ENCODE results near the gene ERG. TPM values are rescaled to one million over a fixed set of nuclear protein-coding genes. Genes with fewer than 3 reads are reported as not detected.

Gene ERG
- total and polyA plus RNA-seq, 9 of the 15 experiments (the other 6 are each of a cell fraction or from before 2014, with no cell fraction given): 0.06 TPM; not detected in 8

GRCh38 chr21:38476385-38476784 lies 21.9 kb downstream of the ERG start (continued):
- TF ChIP-seq, protein P1, sequence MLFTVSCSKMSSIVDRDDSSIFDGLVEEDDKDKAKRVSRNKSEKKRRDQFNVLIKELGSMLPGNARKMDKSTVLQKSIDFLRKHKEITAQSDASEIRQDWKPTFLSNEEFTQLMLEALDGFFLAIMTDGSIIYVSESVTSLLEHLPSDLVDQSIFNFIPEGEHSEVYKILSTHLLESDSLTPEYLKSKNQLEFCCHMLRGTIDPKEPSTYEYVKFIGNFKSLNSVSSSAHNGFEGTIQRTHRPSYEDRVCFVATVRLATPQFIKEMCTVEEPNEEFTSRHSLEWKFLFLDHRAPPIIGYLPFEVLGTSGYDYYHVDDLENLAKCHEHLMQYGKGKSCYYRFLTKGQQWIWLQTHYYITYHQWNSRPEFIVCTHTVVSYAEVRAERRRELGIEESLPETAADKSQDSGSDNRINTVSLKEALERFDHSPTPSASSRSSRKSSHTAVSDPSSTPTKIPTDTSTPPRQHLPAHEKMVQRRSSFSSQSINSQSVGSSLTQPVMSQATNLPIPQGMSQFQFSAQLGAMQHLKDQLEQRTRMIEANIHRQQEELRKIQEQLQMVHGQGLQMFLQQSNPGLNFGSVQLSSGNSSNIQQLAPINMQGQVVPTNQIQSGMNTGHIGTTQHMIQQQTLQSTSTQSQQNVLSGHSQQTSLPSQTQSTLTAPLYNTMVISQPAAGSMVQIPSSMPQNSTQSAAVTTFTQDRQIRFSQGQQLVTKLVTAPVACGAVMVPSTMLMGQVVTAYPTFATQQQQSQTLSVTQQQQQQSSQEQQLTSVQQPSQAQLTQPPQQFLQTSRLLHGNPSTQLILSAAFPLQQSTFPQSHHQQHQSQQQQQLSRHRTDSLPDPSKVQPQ (CRISPR knock-in tag; IDR thresholded peaks at IDR 0.05; ENCODE audit: borderline replicate concordance): no peak
- TF ChIP-seq WHSC1 (IDR thresholded peaks at IDR 0.05; ENCODE audit: low read length) (no peak), CC2D1A (IDR thresholded peaks at IDR 0.05) (peak; percentile 83), MCM7 (IDR thresholded peaks at IDR 0.05) (no peak), ZNF583 (CRISPR knock-in tag; IDR thresholded peaks at IDR 0.05) (no peak), RAD51 (IDR thresholded peaks at IDR 0.05; ENCODE audit: borderline replicate concordance, low read depth) (no peak), RCOR1 (IDR thresholded peaks at IDR 0.05; ENCODE audit: borderline replicate concordance in 1 of 2, low read depth in 2 of 2, low read length in 2 of 2) (peak; percentile 72 to 99), CBX2 (IDR thresholded peaks at IDR 0.05; ENCODE audit: insufficient read depth, low read length, poor library complexity, severe bottlenecking) (no peak), XRCC5 (IDR thresholded peaks at IDR 0.05; ENCODE audit: low read depth, low read length) (no peak), ZNF354B (CRISPR knock-in tag; IDR thresholded peaks at IDR 0.05) (no peak), SIN3A (IDR thresholded peaks at IDR 0.05; ENCODE audit: borderline replicate concordance in 2 of 2, control insufficient read depth in 1 of 2, low read depth in 2 of 2, low read length in 2 of 2) (no peak), ZNF561 (CRISPR knock-in tag; conservative IDR thresholded peaks at IDR 0.05) (no peak), TFAM (CRISPR knock-in tag; conservative IDR thresholded peaks at IDR 0.05) (no peak), ZBTB5 (IDR thresholded peaks at IDR 0.05) (no peak), ATF7 (IDR thresholded peaks at IDR 0.05) (peak; percentile 67; the same call in 1 of the 2 replicates), PRPF4 (IDR thresholded peaks at IDR 0.05; ENCODE audit: insufficient read depth, low read depth, low read length, poor library complexity, severe bottlenecking) (no peak), TARDBP (IDR thresholded peaks at IDR 0.05) (peak; percentile 87), CGGBP1 (CRISPR knock-in tag; IDR thresholded peaks at IDR 0.05) (no peak), ZNF175 (CRISPR knock-in tag; IDR thresholded peaks at IDR 0.05; ENCODE audit: low read depth) (peak; percentile 97), MCM5 (IDR thresholded peaks at IDR 0.05; ENCODE audit: low read depth) (no peak), ZFP91 (CRISPR knock-in tag; IDR thresholded peaks at IDR 0.05) (no peak), KDM5B (IDR thresholded peaks at IDR 0.05; ENCODE audit: insufficient replicate concordance, low read depth, low read length) (no peak), SAP30 (IDR thresholded peaks at IDR 0.05; ENCODE audit: borderline replicate concordance, insufficient read depth, low read depth, low read length, poor library complexity, severe bottlenecking) (no peak), BCL6 (CRISPR knock-in tag; IDR thresholded peaks at IDR 0.05) (0 out of 2 replicates have a peak, but pooled peaks have one; percentile 44)
